Stimulated activated CD4-positive, alpha-beta T cell treated with anti-CD3 and anti-CD28 coated beads, Interleukin-2, amount 100 ng/mL, for 4 hours (primary cell): ENCODE results near the gene NCAPD2.

ENCODE experiments used
- DNase-seq: peaks from one replicate; pipeline ENCODE4 v3.0.0-alpha.2; 2020; ENCODE audit warnings: low read depth

The NCAPD2 gene

DNA sequence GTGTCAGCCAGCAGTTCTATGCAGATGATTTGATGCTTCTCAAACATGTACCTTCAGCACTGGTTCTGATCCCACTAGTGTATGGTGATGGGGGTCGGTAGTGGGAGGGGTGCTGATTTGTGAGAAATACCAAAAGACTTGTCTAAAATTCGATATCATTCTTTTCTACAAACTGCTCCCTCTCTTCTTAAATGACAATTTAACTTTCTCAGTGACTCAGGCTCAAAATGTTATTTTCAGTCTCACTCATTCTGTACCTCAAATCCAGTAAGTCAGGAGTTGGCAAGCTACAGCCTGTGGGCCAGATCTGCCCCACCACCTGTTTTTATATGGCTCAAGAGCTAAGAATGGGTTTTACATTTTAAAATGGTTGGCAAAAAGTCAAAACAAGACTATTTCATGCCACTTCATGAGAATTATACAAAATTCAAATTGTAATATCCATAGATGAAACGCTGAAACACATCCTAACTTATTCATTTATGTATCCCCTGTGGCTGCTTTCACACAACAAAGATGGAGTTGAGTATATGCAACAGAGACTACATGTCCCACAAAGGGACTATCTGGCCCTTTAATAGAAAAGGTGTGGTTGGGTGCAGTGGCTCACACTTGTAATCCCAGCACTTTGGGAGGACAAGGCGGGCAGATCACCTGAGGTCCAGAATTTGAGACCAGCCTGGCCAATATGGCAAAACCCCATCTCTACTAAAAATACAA is 80.8 kb downstream of the NCAPD2 start:
- DNase-seq: no peak

GRCh38 chr12:6575648-6576047 is 81.7 kb downstream of the NCAPD2 start:
- DNase-seq: no peak
